Colon (tissue), 2 donors: ENCODE data around the gene CA5A.

Experiments
- FAIRE-seq: peaks from 2 replicates; lab custom pipeline; 2012; peaks lifted over from hg19 to GRCh38; lab: Jason Lieb, UNC
- donor health status: control.
- donor health status: control.

Gene CA5A

DNA sequence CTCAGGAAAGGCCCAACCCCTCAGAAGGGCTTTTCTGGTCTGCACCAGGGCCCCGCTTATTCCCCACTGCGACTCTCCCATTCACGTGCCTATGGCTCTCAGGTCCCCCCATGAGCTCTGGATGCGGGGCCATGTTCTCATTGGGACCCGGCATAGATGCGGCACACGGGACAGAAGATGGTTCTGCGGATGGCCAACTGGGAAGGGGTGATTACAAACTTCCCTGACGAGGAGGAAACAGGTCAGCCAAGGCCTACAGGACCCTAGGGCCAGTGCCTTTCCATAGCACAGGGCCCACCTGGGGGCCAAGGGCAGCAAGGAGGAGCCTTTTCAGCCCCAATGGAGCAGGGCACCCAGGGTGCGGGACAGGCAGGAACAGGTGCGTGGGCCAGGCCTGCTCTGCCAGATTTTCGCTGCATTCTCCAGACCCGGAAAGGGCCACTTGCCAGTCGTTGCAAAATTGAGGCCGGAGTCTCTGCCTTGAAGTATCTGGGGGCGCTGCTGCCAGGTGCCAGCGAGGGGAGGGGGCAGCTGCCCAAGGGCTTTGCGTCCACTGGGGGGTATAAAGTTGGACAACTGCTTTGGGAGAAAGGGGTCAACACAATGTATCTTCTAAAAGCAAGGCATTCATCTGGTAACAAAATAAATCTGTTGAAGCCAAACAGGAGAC lies 87.5 kb downstream of the CA5A start:
- no peak for FAIRE-seq

DNA sequence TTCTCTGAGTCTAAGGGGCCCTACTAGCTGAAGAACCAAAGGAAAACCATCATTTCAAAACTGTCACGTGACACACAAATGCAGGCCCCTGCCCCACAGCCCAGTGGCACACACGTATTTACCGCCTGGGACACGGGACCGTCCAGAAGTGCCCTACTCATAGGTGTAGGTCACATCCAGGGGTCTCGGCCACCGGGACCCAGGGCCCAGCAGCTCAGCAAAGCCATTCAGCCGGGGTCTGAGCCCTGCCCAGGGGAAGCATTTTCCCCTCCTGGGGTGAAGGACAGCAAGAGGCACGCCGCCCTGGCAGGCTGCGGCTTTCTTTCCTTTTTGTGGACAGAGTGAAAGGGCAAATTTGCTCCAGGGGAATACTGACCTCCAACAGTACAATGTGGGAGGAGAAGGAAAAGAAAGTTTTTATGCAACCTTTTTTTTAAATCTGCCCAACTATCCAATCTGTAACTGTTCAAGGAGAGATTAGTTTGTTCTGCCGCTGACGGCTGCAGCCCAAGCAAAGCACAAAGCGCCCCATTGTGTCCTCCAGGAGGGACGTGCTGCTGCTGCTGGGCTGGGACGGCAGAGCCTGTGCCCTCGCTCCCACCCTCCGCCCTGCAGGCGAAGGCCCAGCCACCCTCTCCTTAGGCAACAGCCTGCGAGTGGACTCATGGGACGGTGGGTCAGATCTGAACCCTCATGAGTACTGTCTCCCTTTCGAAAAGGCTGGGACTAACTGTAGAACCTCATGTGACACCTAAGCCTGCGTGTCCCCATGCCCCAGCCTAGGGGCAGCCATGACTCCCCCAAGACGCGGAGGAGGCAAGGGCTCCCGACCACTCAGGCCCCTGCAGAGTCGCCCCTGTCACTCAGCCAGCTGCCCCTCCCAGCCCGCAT lies 88.3 kb downstream of the CA5A start:
- FAIRE-seq, result no peak

DNA sequence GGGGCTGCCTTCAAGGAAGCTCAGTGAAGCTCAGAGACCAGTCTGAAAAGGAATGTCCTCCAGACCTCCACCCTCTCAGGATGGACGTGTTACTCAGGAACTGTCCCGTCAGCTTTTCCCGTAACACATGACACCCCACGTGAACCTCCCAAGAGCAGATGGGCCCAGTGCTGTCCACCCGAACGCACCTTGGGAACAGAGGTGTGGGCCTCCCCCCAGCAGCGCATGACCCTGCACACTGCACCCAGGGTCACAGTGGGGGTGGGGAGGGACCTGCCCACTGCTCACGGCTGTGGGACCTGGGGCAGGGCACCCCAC lies 88.9 kb downstream of the CA5A start:
- no peak for FAIRE-seq

DNA sequence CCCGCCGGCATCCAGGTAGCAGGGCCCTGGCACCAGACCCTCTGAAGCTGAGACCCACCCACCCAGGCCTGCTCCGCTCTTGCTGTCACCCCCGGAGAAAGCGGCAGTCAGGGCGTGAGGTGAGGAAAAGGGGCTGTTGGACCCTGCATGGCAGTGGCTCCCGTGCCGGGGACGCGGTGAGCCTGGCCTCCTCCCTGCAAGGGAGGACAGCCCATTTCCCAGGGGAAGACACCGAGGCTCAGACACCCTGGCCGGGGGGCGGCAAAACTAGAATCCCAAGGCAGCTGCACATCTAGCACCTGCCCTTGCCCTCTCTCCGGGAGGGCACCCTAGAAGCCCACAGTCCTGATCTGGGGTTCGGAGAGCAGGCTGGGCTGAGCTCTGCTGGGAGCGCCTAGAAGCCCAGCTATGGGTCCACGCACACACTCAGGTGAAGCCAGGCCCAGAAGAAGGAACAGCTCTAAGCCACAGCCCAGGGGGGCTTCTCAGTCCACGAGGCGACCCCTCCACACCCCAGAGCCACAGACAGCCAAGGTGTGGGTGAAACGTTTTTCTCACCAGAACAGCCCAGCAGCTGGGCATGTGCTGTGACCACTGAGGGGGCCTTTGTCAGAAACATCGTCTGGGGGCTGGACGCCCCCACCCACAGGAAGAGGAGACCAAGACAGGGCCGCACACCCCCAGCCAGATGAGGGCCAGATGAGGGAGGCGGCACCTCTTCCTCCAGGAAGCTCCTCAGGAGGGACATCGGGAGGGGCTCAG lies 89.4 kb downstream of the CA5A start:
- FAIRE-seq, result no peak

DNA sequence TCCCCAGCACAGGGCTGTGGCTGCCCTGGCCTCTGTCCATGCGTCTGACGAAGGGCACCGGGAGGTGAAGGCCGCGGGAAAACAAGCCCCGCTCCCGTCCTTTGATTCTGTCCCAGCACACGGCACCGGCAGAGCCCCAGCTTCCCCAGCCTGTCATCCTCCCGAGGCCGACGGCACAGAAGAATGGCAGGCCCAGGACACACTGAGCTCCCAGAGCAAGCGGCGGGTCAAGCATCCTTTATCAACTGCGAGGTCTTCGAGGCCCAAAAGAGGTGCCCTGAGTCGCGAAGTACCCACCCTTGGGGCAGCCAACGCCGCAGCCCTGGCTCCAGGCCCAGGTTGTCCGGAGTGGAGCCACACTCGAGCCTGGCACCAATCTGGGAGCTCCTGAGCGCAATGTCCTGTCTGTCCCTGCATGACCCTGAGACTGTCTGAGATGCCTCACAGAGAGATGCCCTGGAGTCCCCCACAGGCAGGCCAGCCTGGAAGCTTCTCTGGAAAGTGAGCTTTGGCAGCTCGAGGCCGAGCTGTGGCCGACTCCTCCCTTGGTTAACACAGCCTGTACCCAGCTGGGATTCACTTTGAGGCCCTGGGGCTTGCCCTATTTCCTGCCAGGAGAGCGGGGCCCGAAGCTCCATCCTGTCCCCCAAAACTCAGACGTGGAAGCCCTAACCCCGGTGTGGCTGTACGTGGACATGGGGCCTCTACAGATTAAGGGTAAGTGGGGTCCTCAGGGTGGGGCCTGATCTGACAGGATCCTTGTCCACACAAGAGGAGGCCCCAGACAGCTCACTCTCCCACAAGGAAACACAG lies 90.3 kb downstream of the CA5A start:
- no peak for FAIRE-seq

DNA sequence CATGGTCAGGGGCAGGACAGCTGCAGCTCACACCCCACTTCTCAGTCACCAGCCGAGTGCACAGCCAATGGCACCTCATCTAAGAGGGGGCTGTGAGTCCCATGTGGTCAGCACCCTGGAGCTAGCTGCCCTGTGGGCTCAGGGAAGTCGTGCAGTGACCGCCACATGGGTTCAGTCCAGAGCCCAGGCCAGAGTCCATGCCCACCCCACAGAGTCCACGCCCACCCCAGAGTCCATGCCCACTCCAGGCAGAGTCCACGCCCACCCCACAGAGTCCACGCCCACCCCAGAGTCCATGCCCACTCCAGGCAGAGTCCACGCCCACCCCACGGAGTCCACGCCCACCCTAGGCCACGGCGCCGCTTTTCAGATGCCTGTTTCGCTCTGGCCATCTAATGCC lies 91.1 kb downstream of the CA5A start:
- no peak for FAIRE-seq

DNA sequence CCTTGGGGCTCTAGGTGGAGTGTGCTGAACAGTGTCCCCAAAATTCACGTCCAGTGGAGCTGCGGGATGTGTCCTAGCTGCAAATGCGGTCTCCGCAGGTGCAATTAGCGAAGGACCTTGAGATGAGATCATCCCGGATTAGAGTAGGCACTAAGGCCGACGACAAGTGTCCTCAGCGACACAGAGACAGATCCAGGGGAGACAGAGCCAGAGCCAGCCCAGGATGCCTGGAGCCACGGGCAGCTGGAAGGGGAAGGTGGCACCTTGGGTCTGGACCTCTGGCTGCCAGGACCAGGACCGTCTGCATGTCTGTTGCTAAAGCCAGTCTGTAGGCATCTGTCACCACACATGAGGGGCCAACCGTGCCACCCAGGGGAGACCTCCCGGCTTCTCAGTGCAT lies 91.5 kb downstream of the CA5A start:
- FAIRE-seq, result no peak

DNA sequence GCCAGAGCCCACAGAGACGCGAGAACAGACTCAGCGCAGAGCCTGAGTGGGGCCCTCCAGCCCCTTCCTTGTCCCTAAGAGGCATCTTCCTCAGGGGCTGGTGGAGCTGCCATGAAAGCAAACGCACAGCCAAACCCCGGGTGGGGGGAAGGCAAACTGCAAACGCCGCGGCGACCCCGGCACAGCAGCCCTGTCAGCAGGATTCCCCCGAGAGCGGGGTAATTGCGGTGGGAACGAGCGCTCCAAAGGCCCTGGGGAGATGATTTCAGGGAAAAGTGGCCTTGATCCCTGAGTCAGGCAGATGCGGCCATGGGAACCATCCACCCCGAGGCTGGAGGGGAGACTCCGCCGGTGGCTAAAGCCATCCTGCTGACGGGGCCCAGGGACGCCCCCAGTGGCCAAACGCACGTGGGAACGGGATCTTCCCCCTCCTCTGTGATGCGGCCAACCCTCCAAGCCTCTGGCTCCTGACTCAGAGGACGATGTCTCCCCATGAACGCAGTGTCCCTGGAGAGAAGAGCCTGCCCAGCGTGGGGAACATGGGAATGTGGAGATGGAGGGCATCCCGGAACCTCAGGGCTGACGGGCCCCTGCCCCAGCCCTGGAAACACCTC lies 92.1 kb downstream of the CA5A start:
- FAIRE-seq, result no peak

DNA sequence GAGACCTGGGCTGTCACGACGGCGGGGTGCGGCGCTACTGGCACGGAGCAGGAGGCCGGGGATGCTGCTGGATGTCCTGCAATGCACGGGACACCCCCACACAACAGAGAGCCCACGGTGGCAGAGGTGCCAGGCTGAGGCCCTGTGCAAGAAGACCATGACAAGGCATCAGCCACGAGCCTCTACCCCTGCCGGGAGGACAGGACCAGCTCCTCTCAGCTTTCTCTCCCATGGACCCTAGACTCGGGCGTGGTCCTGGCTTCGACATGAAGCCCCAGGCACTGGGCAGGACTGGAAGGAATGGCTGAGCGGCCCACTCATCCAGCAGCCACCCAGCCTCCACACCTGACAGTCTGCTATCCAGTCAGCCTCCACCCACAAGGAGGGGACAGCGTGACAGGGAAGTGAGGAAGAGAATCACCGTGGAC lies 92.6 kb downstream of the CA5A start:
- no peak for FAIRE-seq

DNA sequence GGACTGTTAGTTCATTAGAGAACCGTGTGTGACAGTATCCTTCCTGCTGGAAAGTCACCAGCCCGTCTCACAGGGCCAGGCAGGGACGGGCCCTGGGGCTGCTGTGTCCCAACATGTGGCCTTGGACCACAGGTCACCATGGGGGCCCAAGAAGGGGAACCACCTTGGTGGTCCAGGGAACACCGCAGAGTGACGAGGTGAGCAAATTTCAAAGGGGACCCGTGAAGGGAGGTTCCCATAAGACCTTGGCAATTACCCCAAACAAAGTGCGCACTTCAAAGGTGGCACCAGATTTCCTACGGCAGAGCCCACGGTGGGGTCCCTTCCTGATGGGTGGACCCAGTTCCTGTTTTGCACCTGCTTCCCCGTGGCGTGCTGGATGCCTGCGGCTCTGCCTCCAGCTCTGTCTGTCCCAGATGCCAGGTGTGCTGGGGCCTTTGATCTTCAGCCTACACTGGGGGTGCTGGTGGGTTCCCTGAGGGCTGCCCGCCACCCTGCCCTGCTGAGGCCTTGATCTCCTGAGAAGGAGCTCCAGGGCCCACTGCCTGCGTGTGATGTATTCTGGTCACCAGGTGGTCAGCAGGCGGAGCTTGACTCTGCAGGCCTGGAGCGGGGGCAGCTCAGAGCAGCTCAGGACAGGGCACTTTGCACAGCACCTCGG lies 94.0 kb downstream of the CA5A start:
- no peak for FAIRE-seq

DNA sequence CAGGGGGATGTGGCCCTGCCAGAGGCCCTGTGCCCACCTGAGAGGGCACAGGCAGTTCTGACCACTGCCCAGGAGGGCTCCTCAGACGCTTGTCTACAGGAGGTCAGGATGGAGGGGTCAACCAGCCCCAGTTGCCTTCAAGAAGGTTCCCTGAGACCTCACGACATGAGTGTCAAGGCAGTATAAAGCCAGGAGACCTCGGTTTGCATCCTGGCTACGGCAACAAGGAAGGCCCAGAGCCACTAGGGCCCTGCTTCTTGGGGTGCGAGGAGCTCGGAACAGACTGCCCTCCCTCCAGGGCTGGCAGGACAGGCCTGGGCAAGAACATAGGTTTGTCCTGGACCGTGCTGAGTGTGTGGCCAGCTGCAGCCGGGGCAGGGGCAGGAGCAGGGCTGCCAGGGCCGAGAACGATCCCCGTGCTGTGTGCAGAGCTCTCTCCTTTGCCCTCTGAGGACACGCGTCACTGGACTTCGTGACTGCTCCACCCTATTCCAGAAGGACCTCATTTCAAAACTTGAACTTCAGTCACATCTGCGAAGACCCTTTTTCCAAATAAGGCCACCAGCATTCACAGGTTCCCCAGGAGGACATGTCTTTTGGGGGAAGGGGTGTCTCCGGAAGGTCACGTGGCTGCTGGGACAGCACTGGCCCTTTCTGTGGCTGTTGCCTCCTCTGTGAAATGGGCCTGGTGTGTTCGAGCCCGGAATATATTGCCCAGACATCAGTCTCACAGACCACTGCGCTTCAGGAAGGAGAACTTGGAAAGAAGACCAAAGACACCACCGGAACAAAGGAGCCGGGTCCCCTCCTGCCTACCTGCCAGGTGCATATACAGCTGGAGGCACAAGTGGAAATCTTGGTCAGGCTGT lies 94.8 kb downstream of the CA5A start:
- FAIRE-seq, result no peak

DNA sequence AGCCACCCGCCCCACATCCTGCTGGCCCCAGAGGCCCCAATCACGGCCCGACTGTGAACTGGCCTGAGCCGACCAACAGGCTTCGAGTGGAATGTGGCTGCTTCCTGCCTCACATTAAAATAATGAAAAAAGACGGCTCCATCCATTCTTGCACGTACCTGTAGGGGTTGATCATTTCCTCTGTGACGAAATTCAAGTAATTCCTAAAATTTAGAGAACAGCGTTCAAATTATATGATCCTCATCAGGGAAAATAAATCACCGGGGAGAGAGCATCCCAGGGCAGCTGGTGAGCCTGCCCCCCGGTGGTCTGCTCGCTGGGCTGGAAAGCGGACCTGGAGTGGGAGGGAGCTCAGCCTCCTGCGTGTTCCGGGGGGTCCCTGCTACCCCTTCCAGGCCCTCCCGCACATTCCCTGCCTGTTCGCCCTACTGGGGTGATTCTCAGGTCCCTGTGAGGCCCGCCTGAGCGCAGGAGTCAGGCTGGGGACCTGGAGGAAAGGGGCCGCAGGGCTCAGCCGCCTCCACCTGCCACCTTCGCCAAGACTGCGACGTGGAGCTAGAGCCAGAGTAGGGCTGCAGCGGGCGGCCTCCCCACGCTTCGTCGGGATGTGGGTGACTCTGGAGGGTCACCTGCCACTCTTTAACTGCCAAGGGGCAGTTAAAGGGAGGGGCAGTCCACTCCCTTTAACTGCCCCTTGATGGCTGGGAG lies 95.9 kb downstream of the CA5A start:
- no peak for FAIRE-seq

DNA sequence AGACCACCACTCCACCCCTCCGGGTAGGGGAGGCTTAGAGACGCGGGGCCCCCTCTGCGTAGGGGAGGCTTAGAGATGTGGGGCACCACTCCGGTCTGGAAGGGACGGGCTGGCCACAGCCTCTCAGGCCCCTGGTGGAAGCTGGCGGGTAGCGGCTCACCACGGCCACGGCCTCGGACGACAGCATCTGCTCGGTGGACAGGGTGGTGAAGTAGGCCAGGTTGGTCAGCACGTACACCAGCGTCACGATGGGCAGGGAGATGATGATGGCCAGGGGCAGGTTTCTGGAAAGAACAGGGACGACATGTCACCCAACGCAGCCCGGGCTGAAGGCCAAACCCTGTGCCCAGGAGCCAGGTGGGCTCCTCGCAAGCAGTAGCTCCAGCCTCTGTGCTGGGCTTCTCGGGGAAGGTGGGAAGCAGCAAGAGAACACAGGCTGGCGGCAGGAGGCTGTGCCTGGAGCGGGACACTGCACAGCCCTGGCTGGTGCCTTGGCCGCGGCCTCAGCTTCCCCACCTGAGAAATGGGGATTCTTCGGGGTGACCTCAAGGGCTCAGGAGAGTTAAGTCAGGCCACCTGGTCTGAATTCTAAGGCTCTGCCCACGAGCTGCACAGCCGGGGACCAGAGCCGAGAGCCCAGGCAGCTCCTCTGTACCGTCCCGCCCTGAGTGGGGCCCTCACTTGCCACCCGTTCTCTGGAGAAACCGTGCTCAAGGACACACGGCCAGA lies 96.6 kb downstream of the CA5A start:
- no peak for FAIRE-seq

DNA sequence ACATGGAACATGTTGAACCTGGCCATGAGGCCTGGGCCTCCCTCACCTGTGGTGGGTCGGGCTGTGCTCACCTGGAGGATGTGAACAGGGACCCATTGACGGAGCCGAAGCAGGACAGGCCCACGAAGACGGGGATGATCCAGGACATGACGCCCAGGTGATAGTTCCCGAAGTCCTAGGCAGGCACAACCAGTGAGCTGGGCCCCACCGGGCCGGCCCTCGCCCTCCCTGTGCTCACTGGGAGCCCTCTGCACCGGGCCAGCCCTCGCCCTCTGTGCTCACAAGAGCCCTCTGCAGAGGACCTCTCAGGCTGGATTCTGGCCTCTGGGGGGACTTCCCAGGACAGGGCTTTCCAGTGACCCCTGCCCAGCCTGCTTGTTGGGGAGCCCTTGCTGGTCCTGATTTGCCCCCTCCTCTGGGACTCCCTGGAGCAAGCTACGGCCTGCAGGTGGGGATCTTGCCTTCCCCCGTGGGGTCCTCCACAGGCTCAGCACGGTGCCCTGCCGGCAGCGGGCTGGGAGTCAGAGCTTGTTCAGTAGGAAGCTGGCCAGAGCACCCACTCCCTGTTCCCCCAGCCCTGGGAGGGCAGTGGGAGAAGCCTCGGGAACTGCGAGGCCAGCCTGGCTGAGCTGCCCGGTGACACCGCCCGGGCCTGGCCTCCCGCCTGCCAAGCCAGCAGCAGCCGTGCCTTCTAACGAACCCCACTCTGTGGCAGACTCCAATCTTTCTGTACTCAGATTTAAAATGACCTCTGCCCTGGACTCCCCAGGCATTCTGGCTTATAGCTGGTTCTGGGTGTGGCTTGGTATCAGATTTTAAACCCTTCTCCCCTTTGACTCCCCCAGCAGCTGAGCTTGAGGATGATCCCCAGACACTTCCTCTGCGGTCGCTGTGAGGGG lies 97.4 kb downstream of the CA5A start:
- FAIRE-seq, result no peak
